Measurements from ENCODE around the gene PLCL1.

- TF ChIP-seq CTCF (IDR thresholded peaks at IDR 0.05) (no peak), ZNF138 (CRISPR knock-in tag; conservative IDR thresholded peaks at IDR 0.05) (no peak), ATF2 (CRISPR knock-in tag; IDR thresholded peaks at IDR 0.05; ENCODE audit: borderline replicate concordance, low read depth) (no peak), FOXJ3 (CRISPR knock-in tag; IDR thresholded peaks at IDR 0.05; ENCODE audit: borderline replicate concordance) (no peak), ATF3 (CRISPR knock-in tag; conservative IDR thresholded peaks at IDR 0.05) (no peak), E2F1 (CRISPR knock-in tag; IDR thresholded peaks at IDR 0.05) (no peak), ATF1 (CRISPR knock-in tag; IDR thresholded peaks at IDR 0.05) (no peak), ZNF263 (CRISPR knock-in tag; IDR thresholded peaks at IDR 0.05; ENCODE audit: low read depth) (no peak)
Measured at GRCh38 chr2:198177040-198177439, 372.6 kb downstream of the PLCL1 start.

Measured in WTC11 (cell line).